ENCODE measurements around the gene WDR36. TPM values are rescaled to one million over a fixed set of nuclear protein-coding genes. Genes with fewer than 3 reads are reported as not detected.

WDR36 gene
- total RNA-seq, 1 experiment from 2014 or later: 53.6 TPM

DNA sequence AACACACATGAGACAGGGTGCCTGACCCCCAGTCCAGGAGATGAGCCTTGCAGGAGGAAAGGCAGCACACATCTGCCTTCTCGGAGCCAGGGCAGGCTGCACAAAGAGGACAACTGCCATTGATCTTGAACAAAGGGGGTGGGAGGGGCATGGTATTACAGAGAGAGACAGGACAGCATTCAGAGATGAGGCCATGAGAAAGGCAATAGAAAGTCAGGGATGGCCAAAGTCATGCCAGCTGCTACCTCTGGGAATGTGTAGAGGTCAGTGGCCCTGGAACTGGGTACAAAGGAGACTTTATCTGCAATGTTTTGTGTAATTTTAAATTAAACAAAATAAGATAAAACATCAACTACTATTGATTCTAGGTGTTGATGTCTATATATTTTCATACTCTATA, 43.2 kb downstream of the WDR36 start:
- no peaks in the 10 kb centered on the region for H3K36me3 ChIP-seq (ENCODE audit: control insufficient read depth in 1 of 2, insufficient read depth in 2 of 2, low read length in 2 of 2)
- CTCF ChIA-PET: no interaction called here
- H3K4me3 ChIP-seq (replicated peaks in 1 of 2; ENCODE audit: low read depth in 1 of 2, low read length in 2 of 2): no peak overlapping the region
- no peak for ATAC-seq
- H3K27ac ChIP-seq (ENCODE audit: low read depth, low read length): no peak overlapping the region
- TF ChIP-seq EZH2phosphoT487 (IDR thresholded peaks at IDR 0.05; ENCODE audit: borderline replicate concordance) (no peak), RAD21 (IDR thresholded peaks at IDR 0.05; ENCODE audit: low read depth) (no peak), CEBPB (IDR thresholded peaks at IDR 0.05; ENCODE audit: low read depth) (no peak), FOSL1 (IDR thresholded peaks at IDR 0.05; ENCODE audit: low read depth) (no peak), CBX3 (IDR thresholded peaks at IDR 0.05; ENCODE audit: low read depth) (no peak), EGR1 (IDR thresholded peaks at IDR 0.05; ENCODE audit: low read depth) (no peak)
- TF ChIP-seq, protein P1, sequence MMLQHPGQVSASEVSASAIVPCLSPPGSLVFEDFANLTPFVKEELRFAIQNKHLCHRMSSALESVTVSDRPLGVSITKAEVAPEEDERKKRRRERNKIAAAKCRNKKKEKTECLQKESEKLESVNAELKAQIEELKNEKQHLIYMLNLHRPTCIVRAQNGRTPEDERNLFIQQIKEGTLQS (IDR thresholded peaks at IDR 0.05): no peak
- RAD21 ChIA-PET (ENCODE audit: low non-redundant PET in 1 of 2, low total read pairs in 2 of 2, uncharacterized antibody in 2 of 2, unreplicated experiment in 2 of 2): no interaction called here
- H3K9ac ChIP-seq (ENCODE audit: low read length): no peak overlapping the region
- no peak for DNase-seq (ENCODE audit: low read depth, low spot score)
- no peaks in the 10 kb centered on the region for H3K27me3 ChIP-seq (ENCODE audit: insufficient read depth, low read length)
- no TSS peak for BruUV-seq (replicated peaks)
- no peaks in the 10 kb centered on the region for H3K4me1 ChIP-seq (ENCODE audit: control insufficient read depth in 1 of 2, insufficient read depth in 2 of 2, low read length in 2 of 2)
- no peaks in the 10 kb centered on the region for H4K20me1 ChIP-seq (ENCODE audit: insufficient read depth)
- H3K9me3 ChIP-seq (ENCODE audit: control insufficient read depth in 1 of 2, insufficient read depth in 1 of 2, low read depth in 1 of 2, low read length in 2 of 2): no peaks in the 10 kb centered on the region
- POLR2A ChIA-PET: no interaction called here
- H3K79me2 ChIP-seq (ENCODE audit: insufficient read depth, low read length): no peaks in the 10 kb centered on the region
- intact Hi-C loops (cut with micrococcal nuclease): no loop called here
- no peak overlapping the region for H3K4me2 ChIP-seq (ENCODE audit: low read length)
- H3K9me2 ChIP-seq (ENCODE audit: insufficient read depth): no peaks in the 10 kb centered on the region
- no peak overlapping the region for H2AFZ ChIP-seq (ENCODE audit: low read depth, low read length, poor library complexity, severe bottlenecking)

DNA sequence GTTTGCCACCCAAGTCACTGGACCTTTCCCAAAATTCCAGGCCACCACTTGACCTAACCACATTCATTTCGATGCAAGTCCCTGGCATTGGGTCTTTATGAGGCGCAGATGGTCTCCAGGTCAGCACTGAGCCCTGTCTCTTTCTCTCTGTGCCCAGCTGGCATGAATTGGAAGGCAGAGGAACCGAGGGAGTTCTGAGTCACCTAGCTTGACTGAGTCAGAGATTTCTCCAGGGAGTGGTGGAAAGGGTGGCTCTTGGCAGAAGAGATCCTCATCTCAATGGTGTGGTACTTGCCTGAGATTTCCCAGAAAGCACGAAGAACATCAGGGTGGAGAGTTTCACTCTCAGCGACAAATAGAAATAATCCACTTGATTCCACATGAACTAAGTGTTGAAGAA, 43.8 kb downstream of the WDR36 start:
- DNase-seq (ENCODE audit: low read depth, low spot score): no peak
- intact Hi-C loops (cut with micrococcal nuclease): no loop called here
- TF ChIP-seq, protein P2, sequence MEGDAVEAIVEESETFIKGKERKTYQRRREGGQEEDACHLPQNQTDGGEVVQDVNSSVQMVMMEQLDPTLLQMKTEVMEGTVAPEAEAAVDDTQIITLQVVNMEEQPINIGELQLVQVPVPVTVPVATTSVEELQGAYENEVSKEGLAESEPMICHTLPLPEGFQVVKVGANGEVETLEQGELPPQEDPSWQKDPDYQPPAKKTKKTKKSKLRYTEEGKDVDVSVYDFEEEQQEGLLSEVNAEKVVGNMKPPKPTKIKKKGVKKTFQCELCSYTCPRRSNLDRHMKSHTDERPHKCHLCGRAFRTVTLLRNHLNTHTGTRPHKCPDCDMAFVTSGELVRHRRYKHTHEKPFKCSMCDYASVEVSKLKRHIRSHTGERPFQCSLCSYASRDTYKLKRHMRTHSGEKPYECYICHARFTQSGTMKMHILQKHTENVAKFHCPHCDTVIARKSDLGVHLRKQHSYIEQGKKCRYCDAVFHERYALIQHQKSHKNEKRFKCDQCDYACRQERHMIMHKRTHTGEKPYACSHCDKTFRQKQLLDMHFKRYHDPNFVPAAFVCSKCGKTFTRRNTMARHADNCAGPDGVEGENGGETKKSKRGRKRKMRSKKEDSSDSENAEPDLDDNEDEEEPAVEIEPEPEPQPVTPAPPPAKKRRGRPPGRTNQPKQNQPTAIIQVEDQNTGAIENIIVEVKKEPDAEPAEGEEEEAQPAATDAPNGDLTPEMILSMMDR (IDR thresholded peaks at IDR 0.05 in 2 of 3, conservative IDR thresholded peaks at IDR 0.05 in 1 of 3; ENCODE audit: borderline replicate concordance in 1 of 3, insufficient read depth in 1 of 3, low read depth in 2 of 3, low read length in 2 of 3): no peak
- no peaks in the 10 kb centered on the region for H3K4me1 ChIP-seq (ENCODE audit: control insufficient read depth in 1 of 2, insufficient read depth in 2 of 2, low read length in 2 of 2)
- H3K9me2 ChIP-seq (ENCODE audit: insufficient read depth): no peaks in the 10 kb centered on the region
- no peaks in the 10 kb centered on the region for H3K79me2 ChIP-seq (ENCODE audit: insufficient read depth, low read length)
- POLR2A ChIA-PET: no interaction called here
- no peaks in the 10 kb centered on the region for H4K20me1 ChIP-seq (ENCODE audit: insufficient read depth)
- RAD21 ChIA-PET (ENCODE audit: low non-redundant PET in 1 of 2, low total read pairs in 2 of 2, uncharacterized antibody in 2 of 2, unreplicated experiment in 2 of 2): no interaction called here
- no peak overlapping the region for H3K9ac ChIP-seq (ENCODE audit: low read length)
- no peak overlapping the region for H3K27ac ChIP-seq (ENCODE audit: low read depth, low read length)
- H2AFZ ChIP-seq (ENCODE audit: low read depth, low read length, poor library complexity, severe bottlenecking): no peak overlapping the region
- H3K4me2 ChIP-seq (ENCODE audit: low read length): no peak overlapping the region
- no peaks in the 10 kb centered on the region for H3K9me3 ChIP-seq (ENCODE audit: control insufficient read depth in 1 of 2, insufficient read depth in 1 of 2, low read depth in 1 of 2, low read length in 2 of 2)
- CTCF ChIA-PET: no interaction called here
- no peaks in the 10 kb centered on the region for H3K36me3 ChIP-seq (ENCODE audit: control insufficient read depth in 1 of 2, insufficient read depth in 2 of 2, low read length in 2 of 2)
- ATAC-seq: 0 out of 2 replicates have a peak, but pooled peaks have one; percentile 40
- H3K4me3 ChIP-seq (replicated peaks in 1 of 2; ENCODE audit: low read depth in 1 of 2, low read length in 2 of 2): no peak overlapping the region
- no TSS peak for BruUV-seq (replicated peaks)
- H3K27me3 ChIP-seq (ENCODE audit: insufficient read depth, low read length): no peaks in the 10 kb centered on the region
